ENCODE results near the gene BBS10. TPM values are rescaled to one million over a fixed set of nuclear protein-coding genes. Genes with fewer than 3 reads are reported as not detected.

Gene BBS10
- total and polyA plus RNA-seq, 2 of the 8 experiments (the other 6 are each of a cell fraction or from before 2014, with no cell fraction given) = 4.4 to 9.2 TPM

DNA sequence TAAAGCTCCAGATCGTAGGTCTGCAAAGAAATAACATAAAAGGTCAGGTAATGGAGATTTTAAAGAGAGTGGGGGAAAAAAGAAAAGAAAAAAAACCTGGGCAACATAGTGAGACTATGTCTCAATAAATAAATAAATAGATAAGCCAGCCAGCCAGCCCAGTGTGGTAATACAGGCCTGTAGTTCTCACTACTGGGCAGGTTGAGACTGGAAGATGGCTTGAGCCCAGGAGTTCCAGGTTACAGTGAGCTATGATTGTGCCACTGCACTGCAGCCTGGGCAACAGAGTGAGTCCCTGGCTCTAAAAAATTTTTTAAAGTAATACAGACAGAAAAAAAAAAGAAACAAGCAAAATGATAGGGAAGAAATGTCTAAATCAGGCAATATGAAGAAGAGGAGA, 43.2 kb upstream of the BBS10 start (continued):
- no peak for TF ChIP-seq TEAD4 (IDR thresholded peaks at IDR 0.05; ENCODE audit: low read depth, low read length)
- TF ChIP-seq ZNF274 (IDR thresholded peaks at IDR 0.05; ENCODE audit: borderline replicate concordance, extremely low read depth, low read length) = no peak
- no peak for TF ChIP-seq POU5F1 (IDR thresholded peaks at IDR 0.05; ENCODE audit: low read depth, low read length)

Measured in H1 (cell line).